NCI-H146 treated with DMSO at 0.1 percent for 48 hours (cell line): Measurements from ENCODE around the gene VANGL2.

ENCODE experiments used
- DNase-seq: peaks from one replicate; lab custom pipeline; 2025; ENCODE audit not compliant: unreplicated experiment; lab: John Stamatoyannopoulos, UW

Gene VANGL2

DNA sequence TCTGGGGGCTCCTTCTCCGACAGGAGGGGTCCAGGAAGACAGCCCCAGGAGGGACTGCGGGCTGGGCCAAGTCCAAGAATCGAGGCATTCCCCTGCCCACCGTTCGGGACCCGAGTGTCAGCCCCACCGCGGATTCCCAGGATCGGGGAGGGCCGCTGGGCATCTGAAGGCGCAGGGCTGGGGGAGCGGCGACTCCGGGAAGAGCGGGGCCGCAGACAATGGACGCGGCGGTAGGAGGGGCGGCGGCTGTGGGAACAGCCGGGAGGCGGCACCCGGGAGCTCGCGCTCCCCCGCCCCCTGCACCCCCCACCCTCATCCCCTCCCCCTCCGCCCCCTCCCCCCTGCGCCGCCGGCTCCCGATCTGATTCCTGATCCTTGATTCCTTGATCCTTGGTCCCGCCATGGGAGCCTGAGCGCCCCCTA lies at the start of gene VANGL2:
Gene VANGL2 (plus strand): TSS at position 342 of the 423 bp plus-strand sequence. CDS start 15,274 bp downstream, outside the sequence.
- DNase-seq: no peak

DNA sequence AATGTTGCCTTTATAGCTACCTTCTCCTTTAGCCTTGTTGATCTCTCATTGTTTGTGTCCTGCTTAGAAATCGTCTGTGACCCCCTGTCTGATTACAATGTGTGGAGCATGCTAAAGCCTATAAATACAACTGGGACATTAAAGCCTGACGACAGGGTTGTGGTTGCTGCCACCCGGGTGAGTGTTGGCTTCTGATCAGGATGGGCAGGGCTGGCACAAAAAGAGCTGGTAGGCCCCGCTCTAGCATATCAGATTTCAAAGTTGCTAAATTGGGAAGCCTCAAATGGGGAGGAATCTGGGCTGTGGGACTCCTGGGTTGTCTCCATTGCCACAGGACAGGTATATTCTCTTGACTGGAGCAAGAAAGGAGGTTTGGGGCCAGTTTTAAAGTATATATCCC lies 48.7 kb upstream of the VANGL2 start:
- DNase-seq: no peak

DNA sequence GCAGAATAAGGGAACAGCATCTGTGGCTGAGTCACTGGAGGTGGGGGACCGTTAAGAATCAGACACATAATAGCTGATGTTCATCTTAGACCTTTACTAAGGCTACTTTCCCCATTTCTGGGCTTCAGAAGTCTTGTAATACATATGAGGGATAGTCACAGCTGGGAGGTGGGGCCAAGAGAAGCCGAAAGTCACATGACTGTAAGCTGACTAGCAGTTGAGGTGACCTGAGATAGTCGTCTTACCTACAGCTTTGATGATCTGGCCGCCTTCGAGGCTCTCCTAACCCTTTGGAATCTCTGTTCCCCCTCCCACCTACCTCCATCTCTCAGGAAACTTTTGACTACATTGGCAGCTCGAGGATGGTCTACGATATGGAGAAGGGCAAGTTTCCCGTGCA lies 47.8 kb upstream of the VANGL2 start:
- DNase-seq: no peak

DNA sequence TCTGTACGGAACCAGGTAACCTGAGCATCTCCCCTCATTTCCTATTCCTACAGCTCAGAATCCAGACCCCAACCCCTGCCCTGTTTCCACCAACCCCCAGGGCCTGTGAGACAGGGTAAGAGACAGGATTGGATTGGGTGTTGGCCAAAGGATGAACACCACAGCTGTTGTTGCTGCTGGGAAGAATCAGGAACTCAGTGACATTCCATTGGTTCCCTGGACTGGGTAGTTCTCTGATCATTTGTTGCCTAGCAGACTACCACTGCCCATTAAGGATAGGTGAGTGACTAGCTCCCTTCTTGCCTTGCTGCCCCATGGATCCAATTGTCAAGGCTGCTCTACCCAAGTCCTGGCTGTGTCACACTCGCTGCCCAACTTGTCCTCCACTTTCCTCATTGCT lies 47.1 kb upstream of the VANGL2 start:
- DNase-seq: no peak

DNA sequence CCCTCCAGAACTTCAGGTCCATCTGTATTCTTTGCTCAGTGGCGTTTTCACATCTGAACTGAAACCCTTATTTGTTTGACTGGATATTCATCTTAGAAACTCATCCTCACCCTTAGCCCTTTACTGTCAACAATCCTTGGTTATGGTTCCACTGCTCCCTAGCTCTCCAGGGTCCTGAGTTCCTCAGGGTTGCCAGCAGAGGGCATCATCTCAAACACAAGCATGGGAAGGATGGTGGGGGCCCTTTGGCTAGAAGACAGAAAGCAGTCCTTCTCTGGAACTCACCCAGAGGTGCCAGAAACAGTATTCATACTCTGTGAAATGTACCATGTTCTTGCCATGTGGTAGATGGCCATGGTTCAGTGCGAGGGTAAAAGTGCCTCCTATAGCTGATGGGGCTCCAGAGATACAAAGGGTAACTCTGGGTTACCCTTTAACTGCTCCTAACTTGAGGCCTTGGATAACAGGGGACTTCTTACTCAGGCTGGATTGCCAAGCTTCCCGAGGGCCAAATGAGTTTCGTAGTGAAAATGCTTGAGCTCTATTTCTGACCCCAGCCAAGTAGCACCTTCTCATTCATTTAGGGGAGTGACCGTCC lies 45.9 kb upstream of the VANGL2 start:
- no peak for DNase-seq

DNA sequence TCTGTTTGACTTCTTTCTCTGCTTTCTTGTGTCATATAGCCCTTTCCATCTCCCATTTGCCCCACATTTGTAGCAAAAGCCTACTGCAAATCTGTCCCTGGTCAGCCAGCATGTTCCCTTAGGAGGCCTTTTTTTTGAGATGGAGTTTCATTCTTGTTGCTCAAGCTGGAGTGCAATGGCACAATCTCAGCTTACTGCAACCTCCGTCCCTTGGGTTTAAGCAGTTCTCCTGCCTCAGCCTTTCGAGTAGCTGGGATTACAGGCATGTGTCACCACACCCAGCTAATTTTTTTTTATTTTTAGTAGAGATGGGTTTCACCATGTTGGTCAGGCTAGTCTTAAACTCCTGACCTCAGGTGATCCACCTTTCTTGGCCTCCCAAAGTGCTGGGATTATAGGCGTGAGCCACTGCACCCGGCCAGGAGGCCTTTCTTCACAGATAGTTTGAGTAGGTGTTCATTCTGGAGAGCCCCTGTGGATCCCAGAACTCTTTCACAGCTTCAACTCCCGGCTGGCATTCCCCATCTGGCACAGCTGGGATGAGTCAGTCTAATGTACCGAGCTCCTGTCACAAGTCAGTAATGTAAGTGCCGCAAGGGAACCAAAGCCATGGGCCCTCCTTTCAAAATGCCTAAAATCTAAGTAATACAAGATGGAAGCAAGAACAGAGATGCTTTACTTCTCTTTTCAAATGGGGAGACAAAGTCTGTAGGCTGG lies 42.9 kb upstream of the VANGL2 start:
- DNase-seq: no peak

DNA sequence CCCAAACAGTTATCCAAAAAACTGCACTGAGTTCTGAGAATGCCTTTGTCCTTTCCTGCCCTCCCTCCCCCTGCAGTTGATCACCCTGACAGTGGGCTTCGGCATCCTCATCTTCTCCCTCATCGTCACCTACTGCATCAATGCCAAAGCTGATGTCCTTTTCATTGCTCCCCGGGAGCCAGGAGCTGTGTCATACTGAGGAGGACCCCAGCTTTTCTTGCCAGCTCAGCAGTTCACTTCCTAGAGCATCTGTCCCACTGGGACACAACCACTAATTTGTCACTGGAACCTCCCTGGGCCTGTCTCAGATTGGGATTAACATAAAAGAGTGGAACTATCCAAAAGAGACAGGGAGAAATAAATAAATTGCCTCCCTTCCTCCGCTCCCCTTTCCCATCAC lies 42.3 kb upstream of the VANGL2 start:
- DNase-seq: no peak

DNA sequence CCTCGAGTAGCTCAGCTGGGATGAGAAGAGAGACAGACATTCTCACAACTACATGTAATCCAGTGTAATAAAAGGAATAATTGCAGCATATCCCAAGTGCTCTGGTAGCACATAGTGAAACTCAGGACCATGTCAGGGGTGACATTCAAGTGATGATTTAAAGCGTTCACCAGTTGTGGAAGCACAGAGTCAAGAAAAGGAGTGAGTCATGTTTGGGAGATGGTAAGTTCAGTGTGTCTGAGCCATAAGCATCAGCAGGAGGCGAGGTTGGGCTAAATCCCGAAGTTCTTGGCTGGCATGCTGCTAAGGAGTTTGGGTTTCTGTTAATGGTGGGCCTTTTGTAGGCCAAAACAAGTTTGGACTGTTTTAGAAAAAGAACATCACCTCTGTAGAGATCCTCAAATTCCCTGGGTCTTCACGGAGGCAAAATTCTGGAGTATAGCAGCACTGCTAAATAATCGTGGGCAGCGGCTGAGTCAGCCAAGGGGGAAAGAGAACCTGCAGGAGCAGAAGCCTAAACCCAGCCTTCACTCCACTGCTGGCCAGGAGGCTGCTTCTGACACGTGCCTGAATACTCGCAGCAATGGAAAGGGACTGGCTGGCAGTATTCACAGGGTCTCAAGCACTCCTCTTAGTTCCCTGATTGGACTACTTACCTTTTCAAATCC lies 40.7 kb upstream of the VANGL2 start:
- DNase-seq: no peak

DNA sequence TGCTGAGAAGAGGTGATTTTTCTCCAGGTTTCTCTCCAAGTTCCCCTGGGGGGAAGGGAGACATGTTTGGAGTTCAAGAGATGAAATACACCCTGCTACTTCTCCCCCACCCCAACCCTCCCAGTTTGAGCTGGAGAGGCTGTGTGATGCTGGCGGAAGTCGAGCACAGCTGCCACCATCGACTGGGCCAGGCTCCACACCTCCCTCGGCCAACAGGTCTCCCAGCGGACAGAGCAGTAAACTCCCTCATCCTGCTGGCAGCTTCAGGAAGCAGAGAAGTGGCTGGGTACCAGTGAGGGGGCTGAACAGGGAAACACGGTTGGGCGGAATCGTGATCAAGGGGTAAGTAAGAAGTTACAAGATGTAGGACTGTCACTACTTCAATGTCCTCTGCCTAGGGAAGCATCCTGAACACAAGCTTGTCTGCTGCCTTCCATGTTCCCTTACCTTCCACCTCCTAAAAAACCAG lies 40.1 kb upstream of the VANGL2 start:
- DNase-seq: no peak

DNA sequence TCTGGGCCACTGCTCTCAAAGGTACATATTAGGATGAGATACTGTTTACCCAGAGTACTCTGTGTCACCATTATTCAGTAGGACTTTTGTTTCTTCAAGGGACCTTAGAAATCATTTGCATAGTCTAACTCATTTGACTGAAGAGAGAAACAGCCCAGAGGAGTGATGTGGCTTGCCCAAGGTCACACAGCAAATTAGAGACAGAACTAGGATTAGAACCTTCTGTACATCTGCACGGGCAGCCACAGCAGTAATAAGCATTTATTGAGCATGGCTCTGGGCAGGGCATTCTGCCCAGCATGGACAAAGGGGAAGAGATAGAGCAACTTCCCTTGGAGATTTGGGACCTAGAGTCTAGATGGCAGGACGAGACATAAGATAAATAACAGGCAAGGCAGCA lies 39.2 kb upstream of the VANGL2 start:
- DNase-seq: no peak

DNA sequence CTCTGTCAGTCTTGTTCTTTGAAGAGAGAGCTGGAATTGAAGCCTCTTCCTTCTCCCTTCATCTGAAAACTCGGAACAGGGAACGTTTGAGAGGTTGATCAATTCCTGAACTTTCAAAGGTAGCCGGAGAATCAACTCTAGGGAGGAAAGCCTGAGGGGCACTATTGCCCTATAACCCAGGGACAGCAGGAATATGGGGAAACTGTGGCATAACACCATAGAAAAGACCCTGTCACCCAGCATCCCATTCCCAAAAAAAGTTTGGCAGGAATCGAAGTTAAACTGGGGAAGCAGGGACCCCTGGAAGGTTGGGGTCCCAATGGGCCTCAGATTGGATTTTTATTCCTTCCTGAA lies 38.6 kb upstream of the VANGL2 start:
- no peak for DNase-seq

DNA sequence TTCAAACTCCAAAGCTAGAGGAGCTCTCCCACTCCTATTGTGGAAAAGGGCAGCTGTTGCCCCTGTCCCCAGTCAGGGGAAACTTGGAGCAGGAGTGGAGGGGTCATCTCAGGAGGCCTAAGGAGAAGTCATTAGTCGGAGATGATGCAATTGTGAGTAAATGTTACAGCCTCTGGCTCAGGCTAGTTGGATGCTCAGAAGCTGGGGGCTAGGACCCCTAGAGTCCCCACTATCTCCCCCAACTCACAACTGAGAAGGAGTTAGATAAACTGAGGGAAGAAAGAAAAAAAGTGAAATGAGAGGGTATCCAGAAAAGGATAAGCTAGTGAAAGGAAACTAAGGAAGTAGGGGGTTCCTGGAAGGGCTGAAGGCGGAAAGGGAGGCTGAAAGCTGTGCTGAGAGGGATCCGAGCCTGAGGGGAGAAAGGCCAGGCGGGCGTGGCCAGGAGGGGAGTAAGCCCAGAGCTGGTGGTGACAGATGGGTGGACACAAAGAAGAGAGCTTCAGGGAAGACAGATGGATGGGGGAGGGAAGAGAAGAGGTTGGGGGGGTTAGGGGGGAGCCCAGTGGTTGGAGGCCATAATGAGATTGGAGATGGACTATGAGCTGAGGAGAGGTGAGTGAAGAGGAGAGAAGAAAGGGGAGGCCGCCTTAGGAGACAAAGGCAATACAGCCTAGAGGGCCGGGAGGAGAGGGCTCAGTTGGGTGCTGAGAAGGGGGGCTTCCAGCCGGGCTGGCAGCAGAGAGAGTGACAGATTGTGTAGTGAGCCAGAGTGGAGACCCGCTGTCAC lies 38.0 kb upstream of the VANGL2 start:
- no peak for DNase-seq

DNA sequence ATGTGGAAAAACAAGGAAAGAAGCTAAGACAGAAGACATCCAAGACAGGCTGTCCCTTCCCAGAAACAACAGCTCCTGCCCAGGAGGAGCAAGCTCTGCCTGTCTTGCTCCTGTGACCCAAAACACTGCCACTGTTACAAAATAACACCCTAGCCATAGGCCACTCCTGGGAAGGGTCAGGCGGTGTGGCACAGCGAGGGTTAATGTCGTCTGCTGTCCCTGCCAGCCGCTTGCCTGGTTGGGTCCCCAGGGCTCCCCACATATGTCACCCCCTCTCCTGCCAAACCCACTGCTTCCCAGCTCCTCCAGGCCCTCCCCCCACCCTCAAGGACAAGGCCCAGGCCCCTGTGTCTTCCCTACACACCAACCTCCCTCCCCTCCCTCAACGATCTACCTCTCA lies 37.4 kb upstream of the VANGL2 start:
- no peak for DNase-seq

DNA sequence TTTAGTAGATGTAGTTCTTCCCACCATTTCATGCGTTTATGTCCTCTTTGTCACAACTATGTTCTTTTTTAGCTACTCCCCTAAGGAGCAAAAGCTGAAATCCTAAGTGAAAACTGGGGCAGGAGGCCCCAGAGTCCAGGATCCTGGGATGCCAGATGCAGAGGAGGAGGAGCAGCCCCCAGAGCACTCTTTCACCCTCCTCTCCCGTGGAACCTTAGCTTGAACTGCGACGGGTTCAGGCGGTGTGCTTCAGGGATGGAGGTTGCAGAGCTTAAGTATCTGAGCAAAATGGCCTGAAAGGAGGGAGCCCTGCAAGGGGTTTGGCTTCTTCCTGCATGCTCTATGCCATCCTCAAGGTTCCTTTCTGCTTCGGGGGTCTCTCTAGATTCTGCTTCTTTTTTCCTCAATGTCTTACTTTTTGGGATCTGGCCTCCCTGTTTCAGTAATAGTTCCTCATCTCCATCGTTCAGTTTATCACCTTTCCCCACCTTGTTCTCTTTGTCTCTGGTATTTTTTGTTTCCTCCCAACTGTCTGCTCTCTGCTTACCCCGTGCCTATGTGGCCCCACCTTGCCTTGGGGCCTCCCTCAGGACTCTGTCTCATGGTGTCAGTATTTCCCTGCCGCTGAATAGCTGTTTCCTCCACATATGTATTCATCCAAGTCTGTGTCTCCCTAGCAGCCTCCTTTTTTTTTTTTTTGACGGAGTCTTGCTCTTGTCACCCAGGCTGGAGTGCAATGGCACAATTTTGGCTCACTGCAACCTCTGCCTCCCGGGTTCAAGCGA lies 36.2 kb upstream of the VANGL2 start:
- no peak for DNase-seq

DNA sequence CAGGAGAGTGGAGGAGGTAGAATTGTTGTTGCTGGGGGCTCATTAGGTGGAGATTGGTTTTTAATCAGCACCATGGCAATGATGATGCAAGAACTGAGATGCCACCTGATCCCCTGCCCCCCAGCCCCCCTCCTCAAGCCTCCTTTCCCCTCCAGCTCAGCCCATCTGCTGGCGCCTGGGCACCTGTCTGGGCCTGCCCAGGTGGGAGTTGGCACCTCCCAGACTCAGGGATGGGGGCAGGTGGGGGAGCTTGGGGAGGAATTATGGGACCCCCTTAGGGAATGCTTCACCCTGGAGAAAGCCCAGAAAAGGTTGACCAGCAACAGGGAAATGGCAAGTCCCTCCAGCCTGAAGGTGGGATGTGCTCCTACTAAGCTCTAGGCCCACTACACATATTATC lies 35.0 kb upstream of the VANGL2 start:
- no peak for DNase-seq

DNA sequence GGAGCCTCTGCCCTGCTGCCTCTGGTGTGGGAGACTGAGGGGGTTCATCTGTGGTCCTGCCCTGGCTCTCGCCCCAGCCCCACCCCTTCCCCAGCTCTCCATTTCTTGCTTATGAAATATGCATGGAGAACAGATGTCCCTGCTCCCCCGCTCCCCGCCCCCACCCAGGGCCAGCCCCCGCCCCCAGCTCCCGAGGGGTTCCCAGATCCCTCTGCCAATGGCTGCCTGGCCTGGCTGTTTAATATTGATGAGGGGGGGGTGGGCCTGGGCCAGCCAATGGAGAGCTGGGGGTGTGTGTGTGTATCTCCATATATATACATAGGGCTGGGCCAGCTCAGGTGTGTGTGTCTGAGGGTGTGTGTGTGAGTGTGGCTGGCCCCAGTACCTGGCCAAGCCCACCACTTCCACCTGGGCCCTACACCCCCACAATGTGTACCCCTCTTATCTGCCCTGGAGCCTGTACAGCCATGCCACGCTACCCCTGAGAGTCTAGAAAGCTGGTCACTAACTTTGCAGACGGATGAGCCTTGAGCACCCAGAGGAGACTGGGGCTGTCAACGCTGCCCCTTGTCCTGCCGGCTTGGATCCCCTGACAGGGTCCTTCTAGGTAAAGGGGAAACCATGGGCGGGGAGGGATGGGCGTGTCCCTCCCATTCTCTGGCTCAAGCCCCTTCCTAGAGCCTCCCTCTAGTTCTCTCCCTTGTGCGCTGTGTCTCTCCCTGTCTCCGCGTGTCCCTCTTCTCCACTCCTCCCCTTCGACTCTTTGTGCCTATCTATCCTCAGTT lies 33.4 kb upstream of the VANGL2 start, which contains the start of gene NHLH1:
Gene NHLH1 (plus strand): TSS at position 341 of the 785 bp plus-strand sequence. CDS start 3,661 bp downstream, outside the sequence.
- no peak for DNase-seq

DNA sequence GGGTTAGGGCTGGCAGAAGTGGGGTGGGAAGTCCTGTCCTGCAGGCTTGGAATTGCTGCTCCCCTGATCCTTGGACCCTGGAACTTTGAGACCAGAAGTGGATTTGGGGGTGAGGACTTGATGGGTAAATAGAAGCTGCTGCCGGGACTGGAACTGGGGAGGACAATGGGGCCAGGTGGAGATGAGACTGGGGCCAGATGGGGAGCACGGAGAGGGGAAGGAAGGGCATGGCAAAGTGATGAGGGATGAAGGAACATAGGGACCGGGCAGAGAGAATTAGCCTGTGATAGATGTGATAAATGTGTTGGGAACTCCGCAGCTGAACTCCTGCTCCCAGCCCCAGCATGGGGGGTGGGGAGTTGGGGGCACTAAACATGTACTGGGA lies 32.9 kb upstream of the VANGL2 start:
- DNase-seq: no peak

DNA sequence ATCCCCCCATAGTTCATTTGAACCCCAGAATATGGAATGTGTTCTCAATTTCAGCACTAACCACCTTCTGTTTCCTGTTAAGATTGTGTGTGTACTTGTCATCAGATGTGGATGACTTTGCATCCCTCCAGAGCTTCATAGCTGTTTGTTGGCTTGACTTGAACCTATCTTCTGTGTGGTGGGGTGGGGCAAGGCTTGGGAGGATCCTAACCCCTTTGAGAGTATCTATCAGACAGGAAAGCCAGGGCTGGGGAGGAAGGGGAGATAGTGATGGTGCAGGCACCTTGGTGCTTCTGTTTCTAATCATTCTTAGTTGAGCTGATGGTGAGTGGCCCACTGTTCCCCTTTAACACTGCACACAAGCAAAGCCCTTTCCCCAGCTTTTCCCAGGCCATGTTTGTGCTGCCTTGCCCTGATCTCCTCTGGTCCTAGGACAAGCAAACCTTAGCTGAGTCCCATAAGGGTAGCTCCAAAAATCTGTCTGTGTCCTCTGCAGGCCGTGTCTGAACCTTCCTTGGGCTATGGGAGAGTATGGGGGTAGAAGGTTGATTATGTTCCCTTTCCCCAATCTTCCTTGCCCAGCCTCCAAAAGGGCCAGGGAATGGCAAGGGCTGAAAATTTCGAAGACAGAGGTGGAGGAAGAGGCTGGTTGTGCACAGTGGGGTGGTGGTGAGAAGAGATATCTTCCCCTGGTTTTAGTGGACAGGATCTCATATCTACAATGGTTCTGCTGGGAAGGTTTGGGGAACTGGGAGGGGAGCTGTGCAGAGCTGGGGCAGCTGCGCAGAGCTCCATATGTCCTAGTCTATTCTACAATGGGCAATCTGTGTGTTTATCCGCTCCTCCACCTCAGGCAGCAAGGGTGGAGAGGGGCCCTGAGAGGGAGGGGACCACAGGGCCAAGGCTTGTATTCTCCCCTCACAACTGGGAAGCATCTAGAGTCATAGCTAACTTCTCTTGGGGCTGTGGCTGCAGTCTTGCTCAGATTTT lies 32.1 kb upstream of the VANGL2 start:
- DNase-seq: no peak

DNA sequence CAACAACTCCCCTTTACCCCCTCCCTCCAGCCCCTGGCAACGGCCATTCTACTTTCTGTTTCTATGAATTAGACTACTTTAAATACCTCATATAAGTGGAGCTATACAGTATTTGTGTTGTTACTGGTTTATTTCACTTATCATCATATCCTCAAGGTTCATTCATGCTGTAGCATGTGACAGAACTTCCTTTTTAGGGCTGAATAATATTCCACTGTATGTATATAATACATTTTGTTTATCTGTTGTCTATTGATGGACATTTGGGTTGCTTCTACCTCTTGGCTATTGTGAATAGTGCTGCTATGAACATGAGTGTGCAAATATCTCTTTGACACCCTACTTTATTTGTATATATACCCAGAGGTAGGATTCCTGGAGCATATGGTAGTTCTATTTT lies 31.3 kb upstream of the VANGL2 start:
- no peak for DNase-seq
